ENCODE data around the gene SLC3A2.
"Not testable (repeated sequence)": the region's sequence is repeated elsewhere in the genome, so short reads cannot be mapped to it uniquely, and the experiment has no call there.

The SLC3A2 gene

DNA sequence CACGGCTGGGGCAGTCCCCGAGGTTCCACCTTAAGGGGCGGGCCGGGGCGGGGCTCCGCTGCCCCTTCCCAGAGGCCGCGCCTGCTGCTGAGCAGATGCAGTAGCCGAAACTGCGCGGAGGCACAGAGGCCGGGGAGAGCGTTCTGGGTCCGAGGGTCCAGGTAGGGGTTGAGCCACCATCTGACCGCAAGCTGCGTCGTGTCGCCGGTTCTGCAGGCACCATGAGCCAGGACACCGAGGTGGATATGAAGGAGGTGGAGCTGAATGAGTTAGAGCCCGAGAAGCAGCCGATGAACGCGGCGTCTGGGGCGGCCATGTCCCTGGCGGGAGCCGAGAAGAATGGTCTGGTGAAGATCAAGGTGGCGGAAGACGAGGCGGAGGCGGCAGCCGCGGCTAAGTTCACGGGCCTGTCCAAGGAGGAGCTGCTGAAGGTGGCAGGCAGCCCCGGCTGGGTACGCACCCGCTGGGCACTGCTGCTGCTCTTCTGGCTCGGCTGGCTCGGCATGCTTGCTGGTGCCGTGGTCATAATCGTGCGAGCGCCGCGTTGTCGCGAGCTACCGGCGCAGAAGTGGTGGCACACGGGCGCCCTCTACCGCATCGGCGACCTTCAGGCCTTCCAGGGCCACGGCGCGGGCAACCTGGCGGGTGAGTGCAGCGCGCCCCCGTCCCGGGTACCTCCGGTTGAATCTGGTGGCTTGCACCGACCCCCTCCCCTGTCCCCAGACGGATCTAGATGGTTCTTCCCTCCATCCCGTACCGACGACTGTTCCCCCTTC lies at the start of gene SLC3A2:
SLC3A2 (plus strand) TSS at position 94 of the 776 bp plus-strand sequence; CDS start at position 222, 128 bp downstream.
- peak; percentile 92 for DNase-seq

DNA sequence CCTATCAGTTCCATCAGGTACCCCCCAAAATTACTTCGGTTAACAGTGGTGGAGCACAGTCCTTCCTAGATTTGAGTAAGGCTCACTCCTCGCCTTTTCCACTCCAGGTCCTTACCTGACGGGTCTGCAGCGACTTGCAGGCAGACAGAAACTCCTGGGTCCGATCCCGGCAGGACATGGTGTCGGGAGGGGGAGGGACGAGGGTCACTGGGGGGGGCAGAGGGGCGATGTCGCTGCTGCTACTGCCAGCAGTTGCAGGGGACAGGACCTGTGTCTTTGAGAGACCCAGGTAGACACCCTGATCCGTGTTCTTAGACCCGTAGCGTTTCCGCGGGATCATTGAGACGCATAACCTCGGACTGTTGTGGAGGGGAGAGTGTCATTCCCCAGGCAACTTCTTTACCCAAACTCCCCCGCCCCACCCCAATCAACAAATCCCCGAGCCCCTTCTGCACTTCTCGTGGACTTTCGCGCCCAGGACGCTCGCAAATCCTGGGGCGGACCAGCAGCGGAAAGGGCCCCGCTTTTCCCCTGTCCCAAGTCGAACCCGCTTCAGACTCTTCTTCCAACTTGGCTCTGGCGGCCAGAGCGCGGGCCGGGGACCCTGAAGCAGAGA lies 49.7 kb upstream of the SLC3A2 start:
- DNase-seq = no peak

DNA sequence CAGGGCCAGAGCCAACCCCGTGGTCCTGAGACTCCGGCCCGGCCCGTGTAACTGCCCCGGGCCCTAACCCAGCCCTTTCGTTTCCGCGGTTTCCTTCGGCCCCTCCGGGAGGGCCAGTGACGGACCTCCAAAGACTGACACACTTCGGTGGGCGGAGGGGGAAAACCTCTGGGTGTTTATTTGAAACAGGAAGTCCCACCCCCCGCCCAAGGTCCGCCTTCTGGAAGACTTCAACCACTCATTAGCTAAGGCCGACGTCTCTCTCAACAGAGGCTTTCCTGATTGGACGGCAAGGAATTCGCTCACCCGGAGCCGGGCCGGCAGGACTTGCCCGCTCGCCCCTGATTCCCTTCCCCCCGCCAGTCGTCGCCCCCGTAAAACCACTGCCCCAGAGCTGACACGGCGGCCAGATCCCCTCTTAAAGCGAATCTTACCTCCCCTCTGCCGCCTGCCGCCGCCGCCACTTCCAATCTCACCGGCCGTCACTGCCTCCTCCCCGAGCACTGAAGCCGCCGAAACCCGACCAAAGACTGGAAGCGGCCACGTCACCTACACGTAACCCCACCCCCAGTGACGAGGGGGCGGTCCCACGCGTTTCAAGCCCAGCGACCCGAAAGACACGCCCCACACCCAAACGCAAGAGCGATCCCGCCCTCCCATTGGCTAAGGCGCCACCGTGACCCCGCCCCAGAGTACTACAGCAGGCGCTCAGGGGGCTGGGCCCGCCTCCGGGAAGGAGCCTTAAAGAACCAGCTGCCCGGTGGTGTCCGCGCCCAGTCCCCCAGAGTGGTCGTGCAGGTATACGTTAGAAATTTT lies 49.0 kb upstream of the SLC3A2 start, which contains the start of gene STX5:
STX5 (minus strand) TSS at position 532 of the 816 bp plus-strand sequence. CDS start 808 bp downstream, outside the sequence.
- DNase-seq = peak; percentile 97

DNA sequence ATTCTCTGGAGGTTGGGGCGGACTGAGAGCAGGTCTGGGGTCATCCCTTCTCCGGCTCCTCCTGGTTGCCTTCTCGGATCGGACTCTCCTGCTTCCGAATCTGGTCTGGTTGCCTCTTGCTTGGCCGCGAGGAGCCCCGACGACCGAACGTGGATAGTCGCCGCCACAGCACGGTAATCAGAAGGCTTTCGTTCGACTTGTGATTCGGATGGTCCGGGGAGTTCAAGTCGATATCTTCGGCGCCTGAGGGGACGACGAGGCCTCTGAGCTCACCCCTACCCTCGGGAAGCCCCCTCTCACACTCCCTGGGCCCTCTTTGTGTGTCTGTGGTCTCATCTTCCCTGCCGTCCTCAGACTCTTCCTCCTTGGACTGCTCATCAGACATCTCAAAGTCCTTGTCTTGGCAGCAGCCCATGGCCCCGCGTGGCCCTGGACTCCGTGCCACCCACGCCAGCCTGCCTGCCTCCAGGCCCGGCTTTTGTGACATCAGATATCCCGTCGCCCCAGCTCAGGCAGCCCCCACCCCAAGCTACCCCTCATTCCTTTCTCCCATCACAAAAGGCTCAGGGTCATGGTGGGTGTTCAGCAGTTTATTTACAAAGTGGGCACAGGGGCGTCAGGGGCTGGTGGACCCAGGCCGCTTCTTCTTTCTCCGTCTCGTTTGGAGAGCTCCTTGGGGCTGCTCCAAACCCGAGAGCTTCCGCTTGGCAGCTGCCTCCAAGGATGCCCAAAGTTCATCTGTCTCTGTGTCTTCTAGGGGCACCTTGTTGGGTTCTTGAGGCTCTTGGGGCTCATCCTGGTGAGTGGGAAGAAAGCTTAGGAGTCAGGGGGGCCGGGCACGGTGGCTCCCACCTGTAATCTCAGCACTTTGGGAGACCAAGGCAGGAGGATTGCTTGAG lies 48.1 kb upstream of the SLC3A2 start, which contains the start of gene TEX54:
TEX54 (minus strand) TSS at position 506 of the 899 bp plus-strand sequence.
- no peak for DNase-seq

DNA sequence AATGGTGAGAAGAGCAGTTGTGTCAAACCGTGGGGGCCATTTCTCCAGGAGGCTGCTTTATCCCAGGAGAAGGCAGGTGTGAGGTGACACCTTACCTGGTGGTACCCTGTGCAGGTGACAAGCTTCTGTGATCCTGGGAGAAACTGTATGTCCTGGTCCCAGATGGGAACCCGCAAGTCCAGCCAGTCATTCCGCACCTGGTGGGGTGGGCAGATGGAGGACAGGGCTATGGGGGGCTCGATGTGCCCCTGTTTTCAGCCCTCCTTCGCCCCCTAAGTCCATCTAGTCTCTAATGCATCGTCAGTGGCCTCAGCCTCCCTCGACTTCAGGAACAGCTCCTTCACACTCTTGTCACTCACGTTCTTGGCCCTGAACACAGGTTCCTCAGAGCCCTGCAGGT lies 45.4 kb upstream of the SLC3A2 start:
- no peak for DNase-seq

DNA sequence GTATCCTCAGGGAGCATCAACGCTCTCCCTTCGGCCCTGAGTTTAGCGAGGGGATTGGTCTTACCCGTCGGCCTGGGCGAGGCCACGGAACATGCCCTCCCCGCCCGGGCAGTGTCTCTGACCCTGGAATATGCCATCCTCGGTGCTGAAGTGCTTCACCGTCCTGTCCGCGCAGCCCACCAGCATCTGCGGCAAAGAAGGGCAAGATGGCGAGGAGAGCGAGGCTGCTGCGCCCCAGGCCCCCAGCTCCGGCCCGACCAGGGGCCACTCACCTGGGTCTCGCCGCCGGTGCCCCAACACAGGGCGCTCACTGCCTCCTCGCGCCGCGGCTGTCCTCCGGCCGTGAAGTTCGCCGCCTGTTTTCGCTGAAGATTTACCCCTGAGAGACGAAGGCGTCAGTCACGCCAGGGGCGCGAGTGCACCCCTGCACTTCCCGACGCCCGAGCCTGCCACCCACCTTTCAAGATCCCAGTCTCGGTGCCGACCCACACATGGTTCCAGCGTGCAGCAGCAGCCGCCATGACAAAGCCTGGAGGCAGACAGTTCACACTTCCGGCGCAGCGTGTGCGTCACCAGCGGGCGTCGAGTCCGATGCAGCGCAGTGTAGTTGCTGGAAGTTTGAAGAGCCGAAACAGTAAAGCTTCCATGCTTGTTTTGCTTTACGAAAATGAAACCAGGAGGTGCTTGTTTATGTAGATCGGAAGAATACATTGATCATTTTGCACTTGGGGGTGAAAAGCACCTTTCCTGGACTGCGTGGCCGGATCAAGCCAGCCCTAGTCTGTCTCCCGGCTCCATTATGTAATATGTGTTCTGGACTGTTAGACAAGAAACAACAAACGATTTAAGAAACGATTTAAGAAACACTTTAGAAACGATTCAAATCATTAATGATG lies 41.4 kb upstream of the SLC3A2 start, which contains the start of gene WDR74:
WDR74 (minus strand) TSS at position 541 of the 896 bp plus-strand sequence; CDS start at position 521, 20 bp downstream.
- peak; percentile 93 for DNase-seq

DNA sequence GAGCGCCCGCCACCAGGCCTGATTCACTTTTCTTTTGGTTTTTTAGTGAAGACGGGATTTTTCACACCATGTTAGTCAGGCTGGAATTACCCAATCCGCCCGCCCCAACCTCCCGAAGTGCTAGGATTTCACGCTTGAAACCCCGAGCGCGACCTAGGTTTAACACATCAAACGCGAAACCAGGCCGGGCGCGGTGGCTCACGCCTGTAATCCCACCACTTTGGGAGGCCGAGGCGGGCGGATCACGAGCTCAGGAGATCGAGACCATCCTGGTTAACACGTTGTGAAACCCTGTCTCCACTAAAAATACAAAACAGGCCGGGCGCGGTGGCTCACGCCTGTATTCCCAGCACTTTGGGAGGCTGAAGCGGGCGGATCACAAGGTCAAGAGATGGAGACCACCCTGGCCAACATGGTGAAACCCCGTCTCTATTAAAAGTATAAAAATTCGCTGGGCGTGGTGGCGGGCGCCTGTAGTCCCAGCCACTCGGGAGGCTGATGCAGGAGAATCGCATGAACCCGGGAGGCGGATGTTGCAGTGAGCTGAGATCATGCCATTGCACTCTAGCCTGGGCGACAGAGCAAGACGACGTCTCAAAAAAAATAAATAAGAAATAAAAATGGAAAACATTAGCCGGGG lies 39.9 kb upstream of the SLC3A2 start:
- peak; percentile 57 for DNase-seq

DNA sequence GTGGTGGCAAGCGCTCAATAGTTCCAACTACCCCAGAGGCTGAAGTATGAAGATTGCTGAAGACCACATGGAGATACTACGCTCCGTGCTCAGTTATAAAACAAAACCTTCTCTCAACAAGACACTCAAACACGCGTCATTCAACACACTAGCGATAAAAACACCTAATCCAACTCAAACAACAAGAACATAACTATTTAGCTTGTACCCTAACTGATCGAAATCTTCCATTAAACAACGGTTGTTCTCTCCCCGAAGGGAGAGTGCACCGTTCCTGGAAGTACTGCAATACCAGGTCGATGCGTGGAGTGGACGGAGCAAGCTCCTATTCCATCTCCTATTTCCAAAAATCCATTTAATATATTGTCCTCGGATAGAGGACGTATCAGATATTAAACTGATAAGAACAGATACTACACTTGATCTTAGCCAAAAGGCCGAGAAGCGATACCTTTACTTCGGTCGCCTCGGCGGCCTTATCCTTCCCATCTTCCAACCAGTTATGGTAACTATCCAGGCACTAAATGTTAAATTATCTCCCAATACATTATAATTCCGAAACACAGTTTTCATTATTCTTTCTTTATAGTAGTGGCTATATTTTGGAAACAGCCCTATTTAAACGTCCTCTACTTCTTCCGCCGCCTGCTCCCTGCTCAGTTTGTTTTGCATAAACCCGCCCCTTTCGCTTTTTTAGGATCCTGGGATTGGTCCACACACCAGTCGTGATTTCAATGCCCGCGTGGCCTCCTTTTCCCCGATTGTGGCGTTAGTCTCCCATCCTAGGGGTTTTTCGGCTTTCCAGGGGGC lies 39.1 kb upstream of the SLC3A2 start:
- DNase-seq = peak; percentile 93

DNA sequence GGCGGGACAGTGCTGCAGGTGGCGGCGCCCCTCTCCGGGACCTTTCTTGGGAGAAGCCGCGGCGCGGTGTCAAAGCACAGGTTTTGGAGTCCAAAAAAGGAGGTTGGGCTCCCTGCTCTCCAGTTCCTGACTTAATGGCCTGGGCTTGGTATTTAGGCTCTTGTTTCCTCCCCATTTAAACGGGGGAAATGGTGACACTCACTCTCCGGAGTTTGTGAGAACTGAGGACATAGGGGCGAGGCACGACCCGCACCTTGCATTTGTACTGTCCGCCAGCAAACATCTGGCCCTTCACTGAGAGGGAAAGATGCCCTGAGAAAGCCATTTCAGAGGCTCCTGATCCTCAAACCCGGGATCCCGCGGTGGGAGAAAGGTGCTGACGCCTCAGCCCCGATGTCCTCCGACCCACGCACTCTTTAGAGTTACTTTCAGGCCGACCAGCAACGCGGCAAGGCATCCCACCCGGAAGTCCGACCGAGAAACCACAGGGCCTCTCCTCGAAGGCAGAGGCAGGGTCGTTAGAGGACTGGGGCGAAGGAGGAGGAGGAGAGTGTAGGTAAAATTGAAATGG lies 38.4 kb upstream of the SLC3A2 start:
- no peak for DNase-seq

DNA sequence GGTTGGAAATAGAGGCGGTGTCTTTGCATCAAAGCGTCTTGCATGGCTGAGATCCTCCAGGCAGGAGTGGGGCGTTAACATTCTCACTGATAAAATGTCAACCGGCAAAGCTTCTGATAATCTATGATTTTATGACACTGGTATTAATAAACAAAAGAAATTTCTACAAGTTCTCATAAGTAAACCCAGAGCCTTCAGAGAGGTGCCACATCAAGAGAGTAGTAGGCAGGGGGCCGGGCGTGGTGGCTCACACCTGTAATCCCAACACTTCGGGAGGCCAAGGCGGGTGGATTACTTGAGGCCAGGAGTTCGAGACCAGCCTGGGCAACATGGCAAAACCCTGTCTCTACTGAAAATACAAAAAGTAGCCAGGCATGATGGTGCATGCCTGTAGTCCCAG lies 37.8 kb upstream of the SLC3A2 start:
- DNase-seq = not testable (repeated sequence)

DNA sequence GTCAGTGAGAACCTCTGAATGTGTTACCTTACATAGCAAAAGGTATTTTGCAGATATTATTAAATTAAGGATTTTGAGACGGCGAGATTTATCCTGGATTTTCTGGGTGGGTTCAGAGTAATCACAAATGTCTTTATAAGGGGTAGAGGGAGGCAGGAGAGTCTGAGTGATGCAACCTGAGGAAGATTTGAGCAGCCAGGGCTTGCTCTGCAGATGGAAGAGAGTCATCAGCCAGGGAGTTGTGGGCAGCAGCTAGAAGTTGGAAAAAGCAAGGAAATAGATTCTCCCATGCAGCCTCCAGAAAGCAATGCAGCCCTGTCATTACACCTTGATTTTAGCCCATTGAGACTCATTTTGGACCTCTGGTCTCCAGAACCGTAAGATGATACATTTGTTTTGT lies 37.2 kb upstream of the SLC3A2 start:
- DNase-seq = no peak

DNA sequence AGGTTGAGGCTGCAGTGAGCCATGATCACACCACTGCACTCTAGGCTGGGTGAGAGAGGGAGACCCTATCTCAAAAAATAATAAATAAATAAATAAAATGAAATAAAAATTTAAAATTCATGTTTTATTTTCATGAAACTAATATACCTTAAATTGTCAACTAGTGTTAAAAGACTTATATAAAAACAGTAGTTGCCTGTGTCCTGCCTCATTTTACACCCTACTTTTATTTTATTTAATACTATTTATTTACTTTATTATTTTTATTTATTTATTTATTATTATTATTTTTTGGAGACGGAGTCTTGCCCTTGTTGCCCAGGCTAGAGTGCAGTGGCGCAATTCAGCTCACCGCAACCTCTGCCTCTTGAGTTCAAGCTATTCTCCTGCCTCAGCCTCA lies 36.5 kb upstream of the SLC3A2 start:
- DNase-seq = no peak

DNA sequence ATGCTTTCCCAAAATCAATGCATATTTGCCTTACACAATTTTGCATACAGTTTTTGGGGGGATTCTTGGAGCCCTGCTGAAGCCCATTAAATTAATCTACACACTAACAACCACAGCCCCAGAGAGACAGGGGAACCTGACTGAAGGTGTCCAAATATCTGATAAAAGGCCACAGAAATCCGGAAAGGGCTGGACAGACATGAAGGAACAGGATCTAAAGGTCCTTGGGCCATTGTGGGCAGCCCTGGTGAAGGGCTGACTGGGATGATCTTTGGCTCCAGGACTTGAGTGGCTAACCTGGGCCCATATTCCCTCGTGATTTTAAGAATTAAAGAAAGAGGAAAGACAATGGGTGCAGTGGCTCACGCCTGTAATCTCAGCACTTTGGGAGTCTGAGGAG lies 34.5 kb upstream of the SLC3A2 start:
- no peak for DNase-seq

DNA sequence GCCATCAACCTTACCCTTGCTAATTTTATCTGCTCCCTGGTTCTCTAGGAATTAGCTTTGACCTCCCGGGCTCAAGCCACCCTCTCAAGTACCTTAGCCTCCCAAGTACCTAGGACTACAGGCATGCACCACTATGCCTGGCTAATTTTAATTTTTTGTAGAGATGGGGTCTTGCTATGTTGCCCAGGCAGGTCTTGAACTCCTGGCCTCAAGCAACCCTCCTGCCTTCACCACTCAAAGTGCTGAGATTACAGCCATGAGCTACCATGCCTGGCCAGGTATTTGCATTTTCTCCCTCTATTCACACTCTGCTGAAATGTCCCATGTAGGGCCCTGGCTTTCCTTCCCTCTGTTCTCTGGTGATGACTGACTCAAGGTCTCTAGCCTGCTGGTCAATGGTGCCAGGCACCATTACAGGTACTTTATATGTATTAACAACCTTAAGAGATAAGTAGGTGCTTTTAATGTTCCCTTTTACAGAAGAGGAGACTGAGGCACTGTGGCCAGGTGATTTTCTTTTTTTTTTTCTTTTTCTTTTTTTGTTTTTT lies 32.9 kb upstream of the SLC3A2 start:
- no peak for DNase-seq

DNA sequence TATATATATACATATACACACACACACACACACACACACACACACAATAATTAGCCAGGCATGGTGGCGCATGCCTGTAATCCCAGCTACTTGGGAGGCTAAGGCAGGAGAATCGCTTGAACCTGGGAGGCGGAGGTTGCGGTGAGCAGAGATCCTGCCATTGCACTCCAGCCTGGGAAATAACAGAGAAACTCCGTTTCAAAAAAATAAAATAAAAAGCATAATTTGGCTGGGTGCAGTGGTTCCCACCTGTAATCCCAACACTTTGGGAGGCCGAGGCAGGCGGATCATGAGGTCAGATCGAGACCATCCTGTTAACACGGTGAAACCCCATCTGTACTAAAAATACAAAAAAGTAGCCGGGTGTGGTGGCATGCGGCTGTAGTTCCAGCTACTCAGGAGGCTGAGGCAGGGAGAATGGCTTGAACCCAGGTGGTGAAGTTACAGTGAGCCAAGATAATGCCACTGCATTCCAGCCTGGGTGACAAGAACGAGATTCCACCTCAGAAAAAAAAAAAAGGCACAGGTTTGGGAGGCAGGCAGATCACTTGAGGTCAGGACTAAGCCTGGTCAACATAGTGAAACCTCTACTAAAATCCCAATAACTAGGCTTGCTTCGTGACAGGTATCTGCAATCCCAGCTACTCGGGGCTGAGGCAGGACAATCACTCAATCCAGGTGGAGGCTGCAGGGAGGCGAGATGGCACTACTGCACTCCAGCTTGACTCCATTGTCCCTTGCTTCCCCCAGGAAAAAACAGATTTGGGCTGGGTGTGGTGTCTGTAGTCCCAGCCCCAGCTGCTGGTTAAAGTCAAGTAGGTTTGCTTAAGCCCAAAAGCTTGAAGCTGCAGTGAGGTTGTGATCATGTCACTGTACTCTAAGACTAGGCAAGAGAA lies 29.5 kb upstream of the SLC3A2 start:
- DNase-seq = no peak

DNA sequence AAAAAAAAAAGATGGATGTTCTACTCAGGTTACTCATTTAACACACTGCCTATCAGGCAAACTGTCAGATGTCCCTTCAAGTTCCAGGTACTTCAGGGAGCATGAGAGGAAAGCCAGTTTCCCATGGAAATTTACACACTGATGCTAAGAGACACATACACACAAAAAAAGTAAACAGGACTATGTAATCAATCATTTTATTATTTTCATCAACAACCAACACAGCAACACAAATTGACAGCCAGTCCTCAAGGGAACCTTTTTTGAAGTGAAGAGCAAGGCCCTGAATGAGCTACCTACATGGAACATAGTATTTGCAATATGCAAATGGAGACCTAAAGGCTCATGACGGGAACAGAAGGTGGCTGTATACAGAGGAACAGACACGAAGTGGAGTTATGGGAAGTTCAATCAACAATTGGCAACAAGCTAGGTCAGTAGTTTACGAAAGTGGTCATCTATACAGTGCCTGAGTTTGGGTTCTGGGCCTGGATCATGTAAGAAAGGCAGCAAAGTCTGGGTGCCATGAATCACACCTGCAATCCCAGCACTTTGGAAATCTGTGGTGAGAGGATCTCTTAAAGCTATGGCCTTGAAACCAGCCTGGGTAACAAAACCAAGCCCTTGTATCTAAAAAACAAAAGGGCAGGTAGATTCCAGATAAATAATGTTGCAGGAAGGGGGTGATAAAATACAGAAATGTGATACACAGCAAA lies 28.7 kb upstream of the SLC3A2 start:
- no peak for DNase-seq

DNA sequence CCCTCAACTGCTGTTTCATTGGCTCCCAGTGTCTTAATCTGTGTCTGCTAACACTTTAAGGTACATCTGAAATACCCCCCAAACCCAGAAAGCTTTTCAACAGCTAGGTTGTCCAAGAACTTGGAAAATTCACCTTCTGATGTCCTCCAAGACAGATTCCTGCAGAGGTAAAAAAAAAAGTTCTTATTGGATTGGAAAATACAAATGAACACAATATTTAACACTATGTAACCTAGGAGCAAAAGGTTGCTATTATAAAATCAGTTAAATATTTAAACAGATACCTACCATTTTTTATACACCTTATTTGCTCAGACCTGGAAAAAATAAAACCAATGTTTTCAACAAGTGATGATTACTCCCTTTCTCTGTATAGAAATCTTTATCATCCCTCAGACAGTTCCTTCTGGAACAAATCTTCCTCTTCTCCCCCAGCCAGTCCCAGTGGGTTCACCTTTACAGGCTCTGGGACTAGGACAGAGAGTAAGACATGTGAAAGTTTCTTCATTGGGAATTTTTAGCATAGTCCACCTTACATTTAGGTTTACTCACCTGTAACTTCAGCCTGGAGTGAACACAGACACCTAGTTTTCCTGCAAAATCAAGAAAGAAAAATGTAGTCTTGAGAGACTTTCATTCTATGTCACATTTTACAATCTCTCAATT lies 28.0 kb upstream of the SLC3A2 start:
- DNase-seq = no peak
